B cell (primary cell): ENCODE results near the gene THSD4. TPM values are rescaled to one million over a fixed set of nuclear protein-coding genes. Genes with fewer than 3 reads are reported as not detected.
A peak's percentile ranks its signal among the peaks of the same experiment; 100 is the strongest.

Source experiments
- ATAC-seq: fragments of 200-7000 bp; cut with Tn5 transposase; one replicate; pipeline ENCODE4 v1.10.0; 2021; ENCODE audit warnings: low read depth, mild to moderate bottlenecking, moderate number of reproducible peaks, moderate library complexity
- CTCF ChIA-PET: fragments of 350-600 bp; sonication (Branson Sonifier 250); formaldehyde crosslinking; loops from one replicate; lab custom pipeline; 2021; ENCODE audit warnings: antibody characterized with exemption, inconsistent platforms; lab: Charles Lee
- POLR2A ChIA-PET: fragments of 350-600 bp; sonication (Branson Sonifier 250); formaldehyde crosslinking; loops from one replicate; lab custom pipeline; 2021; ENCODE audit warnings: antibody characterized with exemption; lab: Charles Lee
- DNase-seq: peaks from one replicate; pipeline ENCODE4 v3.0.0; 2013
- H2AFZ ChIP-seq: 2 replicates; pipeline ENCODE4 v1.6.1; 2012; ENCODE audit warnings: mild to moderate bottlenecking, low read depth, low read length; ENCODE audit not compliant: insufficient read depth, poor library complexity, severe bottlenecking
- H3K27ac ChIP-seq, 2 donors: 1 replicate in 1 of 2; 2 replicates in 1 of 2; pipeline ENCODE4 v1.5.1; 2012 to 2013; ENCODE audit warnings: low read length in 2 of 2, mild to moderate bottlenecking in 2 of 2, moderate library complexity in 1 of 2
- H3K27me3 ChIP-seq, 4 experiments: fragments of 200-600 bp in 1 of 4; sonication (generic) in 1 of 4; replicated peaks in 1 of 4; 1 replicate in 2 of 4; 2 replicates in 2 of 4; pipeline versions ENCODE4 v1.6.1 to v1.7.0; 2013 to 2016; ENCODE audit warnings: low read length in 3 of 4, mild to moderate bottlenecking in 2 of 4, mixed read lengths in 1 of 4, moderate library complexity in 1 of 4; ENCODE audit not compliant: insufficient read depth in 4 of 4, control insufficient read depth in 3 of 4; ENCODE audit errors: control extremely low read depth in 1 of 4
- H3K36me3 ChIP-seq, 2 experiments: replicated peaks in 1 of 2; 1 replicate in 1 of 2; 2 replicates in 1 of 2; pipeline versions ENCODE4 v1.6.1 to v1.7.1; 2013; ENCODE audit warnings: low read length in 1 of 2; ENCODE audit not compliant: insufficient read depth in 2 of 2, control insufficient read depth in 1 of 2; ENCODE audit errors: control extremely low read depth in 1 of 2, extremely low read depth in 1 of 2
- H3K4me1 ChIP-seq, 2 donors: fragments of 200-600 bp in 1 of 2; sonication (generic) in 1 of 2; 1 replicate in 1 of 2; 2 replicates in 1 of 2; pipeline versions ENCODE4 v1.5.1 to v1.6.1; 2013 to 2017; ENCODE audit warnings: low read length in 2 of 2; ENCODE audit not compliant: control insufficient read depth in 2 of 2, insufficient read depth in 2 of 2
- H3K4me2 ChIP-seq: replicated peaks from 2 replicates; pipeline ENCODE3; 2012; ENCODE audit warnings: mild to moderate bottlenecking, low read depth, low read length; ENCODE audit not compliant: poor library complexity, severe bottlenecking
- H3K4me3 ChIP-seq, 5 experiments: fragments of 200-600 bp in 1 of 5; sonication (generic) in 1 of 5; 1 replicate in 3 of 5; 2 replicates in 2 of 5; pipeline versions ENCODE4 v1.5.1 to v1.7.0; 2011 to 2016; ENCODE audit warnings: low read length in 4 of 5, mild to moderate bottlenecking in 4 of 5, low read depth in 2 of 5, control low read depth in 1 of 5, moderate library complexity in 1 of 5; ENCODE audit not compliant: insufficient read depth in 1 of 5; ENCODE audit errors: control extremely low read depth in 1 of 5, extremely low read depth in 1 of 5
- H3K79me2 ChIP-seq: fragments of 200-600 bp; sonication (generic); one replicate; pipeline ENCODE4 v1.6.0; 2016; ENCODE audit warnings: low read length; ENCODE audit not compliant: control insufficient read depth, insufficient read depth
- H3K9ac ChIP-seq: fragments of 200-600 bp; sonication (generic); 2 replicates; pipeline ENCODE4 v1.6.1; 2017; ENCODE audit warnings: mild to moderate bottlenecking, low read length, moderate library complexity
- H3K9me3 ChIP-seq, 3 donors: one replicate each; pipeline versions ENCODE4 v1.6.1 to v1.7.1; 2013; ENCODE audit warnings: low read length in 2 of 3; ENCODE audit not compliant: control insufficient read depth in 2 of 3, insufficient read depth in 1 of 3; ENCODE audit errors: control extremely low read depth in 1 of 3
- H4K20me1 ChIP-seq: 2 replicates; pipeline ENCODE4 v1.6.0; 2012; ENCODE audit warnings: mild to moderate bottlenecking, low read length; ENCODE audit not compliant: insufficient read depth, control insufficient read depth, poor library complexity, severe bottlenecking
- H3K27ac Mint-ChIP-seq: one replicate; pipeline ENCODE4 v1.8.0; 2021; ENCODE audit warnings: mixed read lengths
- H3K27me3 Mint-ChIP-seq: one replicate; pipeline ENCODE4 v1.8.0; 2021; ENCODE audit warnings: mixed read lengths
- H3K4me1 Mint-ChIP-seq: one replicate; pipeline ENCODE4 v1.8.0; 2021; ENCODE audit warnings: mixed read lengths
- H3K4me3 Mint-ChIP-seq: one replicate; pipeline ENCODE4 v1.8.0; 2021; ENCODE audit warnings: mixed read lengths
- H3K9me3 Mint-ChIP-seq: one replicate; pipeline ENCODE4 v1.8.0; 2022; ENCODE audit warnings: mixed read lengths; ENCODE audit not compliant: insufficient read depth
- EZH2 ChIP-seq: IDR thresholded peaks from 2 replicates; pipeline ENCODE4 v1.6.1; 2012; ENCODE audit warnings: borderline replicate concordance, low read depth, mild to moderate bottlenecking, moderate library complexity, low read length; ENCODE audit not compliant: insufficient read depth, poor library complexity, severe bottlenecking
- WGBS: methylation state at CpG from one replicate; pipeline ENCODE4 v1.1.5; 2013; ENCODE audit warnings: missing lambda C conversion rate; ENCODE audit not compliant: insufficient coverage; 5-methylcytosine and 5-hydroxymethylcytosine counted together
- intact Hi-C: fragments of 100-400 bp; cut with micrococcal nuclease; formaldehyde crosslinking; loops from one replicate; pipeline ENCODE4 v1.10.0; 2022
- polyA plus RNA-seq: library from polyadenylated mRNA; depleted of rRNA; stranded (reverse); fragments of >200 nt; gene quantifications from 2 replicates; pipeline ENCODE4 v1.2.3, GENCODE V29; 2012
- total RNA-seq, 2 donors: library from RNA; stranded (reverse); fragments of 120-200 nt in 1 of 2; gene quantifications; 1 replicate in 1 of 2; 2 replicates in 1 of 2; pipeline versions ENCODE4 v1.2.3 to v1.2.4, GENCODE V29; 2013 to 2022
- TF ChIP-seq, protein P1 (sequence below): fragments of 200-600 bp; IDR thresholded peaks from one replicate; pipeline ENCODE4 v1.8.0; 2022; ENCODE audit warnings: antibody characterized with exemption, mild to moderate bottlenecking

Gene THSD4
- total and polyA plus RNA-seq, 2 donors (not counting 1 experiment from before 2014, with no cell fraction given), result not detected

DNA sequence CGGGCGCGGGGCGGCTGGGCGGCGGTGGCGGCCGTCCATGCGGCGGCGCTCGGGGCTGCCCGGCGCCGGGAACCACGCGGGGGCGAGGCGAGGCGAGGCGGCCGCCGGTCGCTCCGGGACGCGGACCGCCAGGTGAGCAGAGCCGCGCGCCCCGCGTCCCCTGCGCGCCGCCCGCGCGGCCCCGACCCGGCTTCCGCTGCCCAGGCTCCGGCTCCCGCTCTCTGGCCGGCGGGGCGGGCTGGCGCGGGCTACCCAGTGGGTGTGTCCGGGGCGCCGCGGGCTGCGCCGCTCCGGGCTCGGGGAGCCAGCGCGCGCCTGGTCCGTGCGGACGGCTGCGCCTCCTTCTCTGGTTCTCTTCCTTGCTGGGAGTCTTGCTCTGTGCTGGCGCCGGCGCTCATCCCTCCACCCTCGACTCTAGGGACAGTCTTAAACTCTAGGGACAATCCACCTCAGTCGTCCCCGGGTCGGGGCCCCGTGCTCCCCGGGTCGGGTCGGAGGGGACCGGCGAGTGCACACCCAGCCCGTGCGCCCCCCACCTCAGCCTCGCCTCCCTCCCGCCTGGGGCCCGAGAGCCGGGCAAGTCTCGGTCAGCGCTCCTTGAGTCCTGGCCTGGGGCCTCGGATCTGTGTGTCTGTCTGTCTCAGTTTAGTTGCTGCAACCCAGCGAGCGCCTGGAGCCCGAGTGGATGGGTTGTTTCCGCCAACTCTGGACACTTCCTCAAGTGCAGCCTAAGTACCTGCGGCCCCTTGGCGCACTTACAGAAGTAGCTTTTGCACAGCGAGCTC is 488 bp downstream of the THSD4 start:
- H3K4me1 Mint-ChIP-seq, result peaks cover 7% of the 10 kb centered on the region
- H3K36me3 ChIP-seq, result no peaks in the 10 kb centered on the region
- ChIA-PET CTCF (no interaction called here), POLR2A (no interaction called here)
- no peak overlapping the region for H3K9ac ChIP-seq
- no peaks in the 10 kb centered on the region for H3K9me3 ChIP-seq
- WGBS, result 2% methylated on average over 93 of the region's 93 CpGs
- peaks cover 60% of the 10 kb centered on the region for H3K27me3 Mint-ChIP-seq
- DNase-seq, result peak; percentile 15
- H3K4me1 ChIP-seq, result peaks cover 7 to 9% of the 10 kb centered on the region in 2 donors
- TF ChIP-seq, protein P1, sequence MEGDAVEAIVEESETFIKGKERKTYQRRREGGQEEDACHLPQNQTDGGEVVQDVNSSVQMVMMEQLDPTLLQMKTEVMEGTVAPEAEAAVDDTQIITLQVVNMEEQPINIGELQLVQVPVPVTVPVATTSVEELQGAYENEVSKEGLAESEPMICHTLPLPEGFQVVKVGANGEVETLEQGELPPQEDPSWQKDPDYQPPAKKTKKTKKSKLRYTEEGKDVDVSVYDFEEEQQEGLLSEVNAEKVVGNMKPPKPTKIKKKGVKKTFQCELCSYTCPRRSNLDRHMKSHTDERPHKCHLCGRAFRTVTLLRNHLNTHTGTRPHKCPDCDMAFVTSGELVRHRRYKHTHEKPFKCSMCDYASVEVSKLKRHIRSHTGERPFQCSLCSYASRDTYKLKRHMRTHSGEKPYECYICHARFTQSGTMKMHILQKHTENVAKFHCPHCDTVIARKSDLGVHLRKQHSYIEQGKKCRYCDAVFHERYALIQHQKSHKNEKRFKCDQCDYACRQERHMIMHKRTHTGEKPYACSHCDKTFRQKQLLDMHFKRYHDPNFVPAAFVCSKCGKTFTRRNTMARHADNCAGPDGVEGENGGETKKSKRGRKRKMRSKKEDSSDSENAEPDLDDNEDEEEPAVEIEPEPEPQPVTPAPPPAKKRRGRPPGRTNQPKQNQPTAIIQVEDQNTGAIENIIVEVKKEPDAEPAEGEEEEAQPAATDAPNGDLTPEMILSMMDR, result no peak
- TF ChIP-seq EZH2, result no peak
- H3K4me2 ChIP-seq, result peak overlapping the region; percentile 62
- no peak for ATAC-seq
- H3K27me3 ChIP-seq, result peaks cover 0 to 21% (median 6%) of the 10 kb centered on the region in 4 experiments
- peak overlapping the region; percentile 66 for H3K4me3 Mint-ChIP-seq
- H3K27ac Mint-ChIP-seq, result no peak overlapping the region
- no peak overlapping the region for H2AFZ ChIP-seq
- H4K20me1 ChIP-seq, result no peaks in the 10 kb centered on the region
- H3K4me3 ChIP-seq, result no peak overlapping the region
- no peak overlapping the region for H3K27ac ChIP-seq
- H3K9me3 Mint-ChIP-seq, result no peaks in the 10 kb centered on the region
- H3K79me2 ChIP-seq, result no peaks in the 10 kb centered on the region
- intact Hi-C loops, result no loop called here

DNA sequence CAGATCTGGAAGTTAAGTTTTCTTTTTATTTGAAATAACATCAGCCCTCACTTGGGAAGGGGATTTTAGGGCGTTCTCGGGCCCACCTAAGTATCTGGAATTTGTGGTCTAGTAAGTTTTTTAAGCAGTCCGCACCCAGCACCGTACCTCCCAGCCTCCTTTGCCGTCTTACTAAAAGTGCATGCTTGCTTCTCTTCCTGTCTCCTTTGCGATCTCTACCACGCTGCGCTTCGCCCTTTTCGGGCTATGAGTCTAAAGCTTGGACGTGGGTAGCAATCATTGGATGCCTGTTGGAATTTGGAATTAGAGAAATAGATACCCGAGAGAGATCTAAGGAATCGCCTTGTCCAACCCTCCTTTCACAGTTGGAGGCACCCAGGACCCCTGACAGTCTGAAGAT is 1.1 kb downstream of the THSD4 start:
- ChIA-PET POLR2A (no interaction called here), CTCF (no interaction called here)
- H3K27ac Mint-ChIP-seq, result no peak overlapping the region
- ATAC-seq, result no peak
- Histone ChIP-seq H3K27ac (no peak overlapping the region), H3K4me2 (no peak overlapping the region), H3K79me2 (no peaks in the 10 kb centered on the region), H3K4me1 (peaks cover 7 to 9% of the 10 kb centered on the region in 2 donors), H3K36me3 (no peaks in the 10 kb centered on the region), H3K9me3 (no peaks in the 10 kb centered on the region), H4K20me1 (no peaks in the 10 kb centered on the region), H3K9ac (no peak overlapping the region), H3K4me3 (no peak overlapping the region), H3K27me3 (peaks cover 0 to 21% (median 6%) of the 10 kb centered on the region in 4 experiments), H2AFZ (no peak overlapping the region)
- H3K27me3 Mint-ChIP-seq, result peaks cover 65% of the 10 kb centered on the region
- intact Hi-C loops, result no loop called here
- no peak for TF ChIP-seq EZH2
- TF ChIP-seq, protein P1, result no peak
- H3K9me3 Mint-ChIP-seq, result no peaks in the 10 kb centered on the region
- no peak for DNase-seq
- 20% methylated on average over 1 of the region's 13 CpGs for WGBS
- H3K4me3 Mint-ChIP-seq, result peak overlapping the region; percentile 66
- peaks cover 7% of the 10 kb centered on the region for H3K4me1 Mint-ChIP-seq
